Lung (tissue), 12 donors: ENCODE results near the gene PSMA2. TPM values are rescaled to one million over a fixed set of nuclear protein-coding genes. Genes with fewer than 3 reads are reported as not detected.

ENCODE experiments used
- ATAC-seq: fragments of 200-7000 bp; cut with Tn5 transposase; one replicate; pipeline ENCODE4 v1.9.1; 2020; ENCODE audit warnings: moderate number of reproducible peaks; ENCODE audit not compliant: insufficient read depth, low FRiP score
- DNase-seq, 3 donors: peaks; one replicate each; pipeline ENCODE4 v3.0.0-alpha.2; 2013 to 2017
- H3K27ac ChIP-seq, 2 donors: one replicate each; pipeline ENCODE4 v1.5.1; 2013; ENCODE audit warnings: mild to moderate bottlenecking in 2 of 2, moderate library complexity in 2 of 2, control low read depth in 1 of 2, inconsistent platforms in 1 of 2, low read depth in 1 of 2, low read length in 1 of 2
- H3K27me3 ChIP-seq, 3 donors: one replicate each; pipeline ENCODE4 v1.5.1; 2013; ENCODE audit warnings: low read length in 2 of 3; ENCODE audit not compliant: control insufficient read depth in 3 of 3, insufficient read depth in 3 of 3
- H3K36me3 ChIP-seq, 4 donors: one replicate each; pipeline ENCODE4 v1.5.1; 2013; ENCODE audit warnings: low read length in 4 of 4, mild to moderate bottlenecking in 1 of 4, moderate library complexity in 1 of 4; ENCODE audit not compliant: control insufficient read depth in 4 of 4, insufficient read depth in 4 of 4
- H3K4me1 ChIP-seq, 5 donors: one replicate each; pipeline ENCODE4 v1.5.1; 2013; ENCODE audit warnings: low read length in 5 of 5, mild to moderate bottlenecking in 2 of 5, moderate library complexity in 1 of 5; ENCODE audit not compliant: control insufficient read depth in 5 of 5, insufficient read depth in 5 of 5
- H3K4me3 ChIP-seq: one replicate; pipeline ENCODE4 v1.5.1; 2013; ENCODE audit warnings: mild to moderate bottlenecking, control low read depth, moderate library complexity
- H3K9ac ChIP-seq, 2 donors: one replicate each; pipeline ENCODE4 v1.5.1; 2013; ENCODE audit warnings: low read length in 2 of 2, control low read depth in 1 of 2; ENCODE audit not compliant: insufficient read depth in 1 of 2
- H3K9me3 ChIP-seq, 4 donors: one replicate each; pipeline ENCODE4 v1.5.1; 2013; ENCODE audit warnings: low read length in 3 of 4, mild to moderate bottlenecking in 1 of 4, moderate library complexity in 1 of 4; ENCODE audit not compliant: control insufficient read depth in 4 of 4, insufficient read depth in 3 of 4
- WGBS, 2 donors: extraction: QIAGEN DNeasy Blood & Tissue Kit; methylation state at CpG; one replicate each; pipeline ENCODE4 v1.1.7; 2013; 5-methylcytosine and 5-hydroxymethylcytosine counted together
- polyA plus RNA-seq, 2 donors: library from polyadenylated mRNA; stranded (reverse); fragments of 200-250 nt; gene quantifications; one replicate each; pipeline ENCODE4 v1.2.1, GENCODE V29; 2013
- total RNA-seq, 2 donors: library from RNA; depleted of rRNA in 1 of 2; stranded (reverse); fragments of >200 nt in 1 of 2; gene quantifications; one replicate each; pipeline ENCODE4 v1.2.1, GENCODE V29; 2014 to 2021
- TF ChIP-seq, protein P1 (sequence below): IDR thresholded peaks from 2 replicates; pipeline ENCODE4 v1.5.1; 2012; ENCODE audit warnings: mild to moderate bottlenecking; ENCODE audit errors: control extremely low read depth, extremely low read depth
- donor health status: control.
- donor health status: control.
- donor health status: Bipolar disorder and iron deficiency.
- donor health status: healthy.
- donor health status: DM: yes; HTN: yes; CAD: no.

PSMA2 gene
- total and polyA plus RNA-seq, 4 donors = 41.0 to 125 (median 97.8) TPM

DNA sequence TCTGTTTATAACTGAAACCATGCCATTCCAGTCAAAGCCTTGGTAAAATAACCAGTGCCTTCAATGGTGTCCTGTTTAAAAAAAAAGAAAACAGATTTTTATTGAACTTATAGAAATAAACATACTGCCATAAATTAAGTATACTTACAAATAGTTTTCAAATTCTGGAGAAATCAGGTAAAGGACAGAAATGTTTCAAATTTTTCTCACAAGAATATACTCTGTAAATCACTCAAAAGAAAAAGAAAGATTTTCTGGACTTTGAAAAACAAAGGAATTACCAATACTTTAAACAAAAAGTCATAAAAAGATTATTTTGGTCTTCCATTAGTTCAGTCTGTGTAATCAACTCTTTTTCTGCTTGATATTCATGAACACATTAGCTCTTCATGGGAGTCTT is 24.1 kb upstream of the PSMA2 start:
- no peak for ATAC-seq
- Histone ChIP-seq H3K9me3 (peaks cover 0 to 2% (median 0%) of the 10 kb centered on the region in 4 donors), H3K4me1 (no peaks in the 10 kb centered on the region), H3K27ac (no peak overlapping the region), H3K27me3 (no peaks in the 10 kb centered on the region), H3K4me3 (no peak overlapping the region), H3K9ac (no peak overlapping the region), H3K36me3 (no peaks in the 10 kb centered on the region)
- TF ChIP-seq, protein P1, sequence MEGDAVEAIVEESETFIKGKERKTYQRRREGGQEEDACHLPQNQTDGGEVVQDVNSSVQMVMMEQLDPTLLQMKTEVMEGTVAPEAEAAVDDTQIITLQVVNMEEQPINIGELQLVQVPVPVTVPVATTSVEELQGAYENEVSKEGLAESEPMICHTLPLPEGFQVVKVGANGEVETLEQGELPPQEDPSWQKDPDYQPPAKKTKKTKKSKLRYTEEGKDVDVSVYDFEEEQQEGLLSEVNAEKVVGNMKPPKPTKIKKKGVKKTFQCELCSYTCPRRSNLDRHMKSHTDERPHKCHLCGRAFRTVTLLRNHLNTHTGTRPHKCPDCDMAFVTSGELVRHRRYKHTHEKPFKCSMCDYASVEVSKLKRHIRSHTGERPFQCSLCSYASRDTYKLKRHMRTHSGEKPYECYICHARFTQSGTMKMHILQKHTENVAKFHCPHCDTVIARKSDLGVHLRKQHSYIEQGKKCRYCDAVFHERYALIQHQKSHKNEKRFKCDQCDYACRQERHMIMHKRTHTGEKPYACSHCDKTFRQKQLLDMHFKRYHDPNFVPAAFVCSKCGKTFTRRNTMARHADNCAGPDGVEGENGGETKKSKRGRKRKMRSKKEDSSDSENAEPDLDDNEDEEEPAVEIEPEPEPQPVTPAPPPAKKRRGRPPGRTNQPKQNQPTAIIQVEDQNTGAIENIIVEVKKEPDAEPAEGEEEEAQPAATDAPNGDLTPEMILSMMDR = no peak
- no peak for DNase-seq

DNA sequence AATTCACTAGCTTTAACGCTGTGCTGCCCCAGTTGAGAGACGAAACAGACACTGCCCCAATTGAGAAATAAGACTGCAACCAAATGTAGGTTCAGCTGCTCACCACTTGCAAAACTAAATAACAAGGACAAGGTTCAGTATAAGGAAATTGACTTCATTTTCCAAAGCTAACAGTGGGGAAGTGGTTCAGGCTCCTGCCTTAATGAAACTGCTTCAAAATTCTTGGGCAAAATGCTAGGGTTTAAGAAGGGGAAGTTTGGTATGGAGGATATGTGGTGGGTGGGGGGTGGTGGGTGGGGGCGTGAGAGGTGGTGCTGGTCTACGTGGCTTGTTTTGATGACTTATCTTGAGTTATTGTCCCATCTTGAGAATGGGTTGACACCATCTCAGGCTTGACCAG is 22.0 kb upstream of the PSMA2 start:
- no peak overlapping the region for H3K4me3 ChIP-seq
- no peak for DNase-seq
- H3K27me3 ChIP-seq = no peaks in the 10 kb centered on the region
- no peaks in the 10 kb centered on the region for H3K4me1 ChIP-seq
- H3K36me3 ChIP-seq = no peaks in the 10 kb centered on the region
- WGBS, 2 donors = 77 to 84% methylated on average over 4 of the region's 4 CpGs
- TF ChIP-seq, protein P1 = no peak
- H3K9me3 ChIP-seq = peaks cover 0 to 2% (median 0%) of the 10 kb centered on the region in 4 donors
- ATAC-seq = no peak
- H3K9ac ChIP-seq = no peak overlapping the region
- no peak overlapping the region for H3K27ac ChIP-seq

DNA sequence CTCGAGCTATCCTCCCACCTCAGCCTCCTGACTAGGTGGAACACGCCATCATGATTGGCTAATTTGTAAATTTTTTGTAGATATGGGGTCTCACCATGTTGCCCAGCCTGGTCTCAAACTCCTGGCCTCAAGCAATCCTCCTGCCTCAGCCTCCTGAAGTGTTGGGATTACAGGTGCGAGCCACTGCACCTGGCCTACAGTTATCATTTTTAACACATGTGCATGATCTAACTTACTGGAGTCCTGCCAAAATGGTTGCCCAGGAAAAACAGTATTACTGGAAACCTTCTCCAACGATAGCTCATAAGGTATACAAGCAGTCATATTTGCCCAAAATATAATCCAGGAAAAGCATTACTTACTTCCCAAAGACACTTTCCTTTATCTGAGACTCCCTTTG is 20.4 kb upstream of the PSMA2 start:
- DNase-seq (no peak), ATAC-seq (no peak)
- Histone ChIP-seq H3K4me1 (no peaks in the 10 kb centered on the region), H3K36me3 (no peaks in the 10 kb centered on the region), H3K9ac (no peak overlapping the region), H3K27me3 (peaks cover 0 to 2% (median 0%) of the 10 kb centered on the region in 3 donors), H3K9me3 (peaks cover 0 to 2% (median 0%) of the 10 kb centered on the region in 4 donors), H3K27ac (no peak overlapping the region), H3K4me3 (no peak overlapping the region)
- TF ChIP-seq, protein P1 = no peak
- 77 to 84% methylated on average over 4 of the region's 4 CpGs for WGBS, 2 donors

DNA sequence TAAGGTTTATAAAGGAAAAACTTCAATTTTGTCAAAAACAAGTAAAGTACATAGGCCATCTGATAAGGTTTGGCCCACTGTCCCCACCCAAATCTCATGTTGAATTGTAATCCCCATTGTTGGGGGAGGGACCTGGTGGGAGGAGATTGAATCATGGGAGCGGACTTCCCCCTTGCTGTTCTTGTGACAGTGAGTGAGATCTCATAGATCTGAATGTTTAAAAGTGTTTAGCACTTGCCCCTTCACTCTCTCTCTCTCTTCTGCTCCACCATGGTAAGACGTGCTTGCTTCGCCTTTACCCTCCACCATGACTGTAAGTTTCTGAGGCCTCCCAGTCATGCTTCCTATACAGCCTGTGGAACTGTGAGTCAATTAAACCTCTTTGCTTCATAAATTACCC is 18.4 kb upstream of the PSMA2 start:
- 59 to 60% methylated on average over 3 of the region's 3 CpGs for WGBS, 2 donors
- Histone ChIP-seq H3K27ac (no peak overlapping the region), H3K27me3 (peaks cover 0 to 3% (median 0%) of the 10 kb centered on the region in 3 donors), H3K36me3 (no peaks in the 10 kb centered on the region), H3K9me3 (no peaks in the 10 kb centered on the region), H3K9ac (no peak overlapping the region), H3K4me1 (no peaks in the 10 kb centered on the region), H3K4me3 (no peak overlapping the region)
- ATAC-seq = no peak
- TF ChIP-seq, protein P1 = no peak
- DNase-seq = no peak
